K562 (cell line): ENCODE data around the gene PLEKHM3. TPM values are rescaled to one million over a fixed set of nuclear protein-coding genes. Genes with fewer than 3 reads are reported as not detected.

Source experiments
- ARNT ChIP-seq, 2 experiments: fragments of 450-650 bp; IDR thresholded peaks; 2 replicates each; pipeline ENCODE4 v1.6.1; 2016; ENCODE audit warnings: mild to moderate bottlenecking in 1 of 2
- CBX5 ChIP-seq: IDR thresholded peaks from 2 replicates; pipeline ENCODE4 v1.6.1; 2014; ENCODE audit warnings: low read depth, borderline replicate concordance
- CCAR2 ChIP-seq: fragments of 200-400 bp; formaldehyde crosslinking; IDR thresholded peaks from 2 replicates; pipeline ENCODE4 v1.6.1; 2017; ENCODE audit warnings: mild to moderate bottlenecking, low read depth, low read length
- CHD1 ChIP-seq: fragments of 200-600 bp; sonication (generic); IDR thresholded peaks from one replicate; pipeline ENCODE4 v1.6.1; 2012; ENCODE audit warnings: mild to moderate bottlenecking, moderate library complexity, low read length, inconsistent platforms
- GATAD2B ChIP-seq: fragments of 450-650 bp; IDR thresholded peaks from 2 replicates; pipeline ENCODE4 v1.6.1; 2017; ENCODE audit warnings: mild to moderate bottlenecking, borderline replicate concordance
- HOXB6 ChIP-seq: fragments of 250-450 bp; sonication (Bioruptor Pico); IDR thresholded peaks from 2 replicates; pipeline ENCODE4 v1.5.1; 2022; ENCODE audit warnings: mild to moderate bottlenecking, borderline replicate concordance
- MTA1 ChIP-seq: fragments of 450-650 bp; IDR thresholded peaks from 2 replicates; pipeline ENCODE4 v1.6.1; 2017; ENCODE audit warnings: borderline replicate concordance
- PCBP1 ChIP-seq: fragments of 200-400 bp; formaldehyde crosslinking; IDR thresholded peaks from 2 replicates; pipeline ENCODE4 v1.6.1; 2018; ENCODE audit warnings: mild to moderate bottlenecking, low read depth, low read length; ENCODE audit not compliant: poor library complexity, severe bottlenecking
- POU5F1 ChIP-seq: fragments of 150-350 bp; IDR thresholded peaks from 2 replicates; pipeline ENCODE4 v1.6.1; 2014; ENCODE audit warnings: borderline replicate concordance, low read length, low read depth, mild to moderate bottlenecking; ENCODE audit not compliant: partially characterized antibody
- PYGO2 ChIP-seq: fragments of 450-650 bp; IDR thresholded peaks from 2 replicates; pipeline ENCODE4 v1.6.1; 2016; ENCODE audit warnings: mild to moderate bottlenecking, missing genetic modification characterization, moderate library complexity, missing compliant biosample characterization
- RBM39 ChIP-seq: fragments of 200-400 bp; formaldehyde crosslinking; optimal IDR thresholded peaks from 2 replicates; pipeline ENCODE3; 2018; ENCODE audit warnings: low read depth, low read length
- SIN3B ChIP-seq: fragments of 450-650 bp; IDR thresholded peaks from 2 replicates; pipeline ENCODE4 v1.6.1; 2017; ENCODE audit warnings: low read depth, mild to moderate bottlenecking, moderate library complexity
- SMARCC2 ChIP-seq: fragments of 450-650 bp; IDR thresholded peaks from 2 replicates; pipeline ENCODE4 v1.6.1; 2017; ENCODE audit warnings: antibody characterized with exemption, moderate library complexity, mild to moderate bottlenecking, low read depth
- SMARCE1 ChIP-seq: fragments of 450-650 bp; IDR thresholded peaks from 2 replicates; pipeline ENCODE4 v1.7.1; 2016; ENCODE audit warnings: mild to moderate bottlenecking
- SNRNP70 ChIP-seq: fragments of 200-400 bp; formaldehyde crosslinking; optimal IDR thresholded peaks from 2 replicates; pipeline ENCODE3; 2017; ENCODE audit warnings: low read depth, low read length
- ZNF347 ChIP-seq: fragments of 450-650 bp; formaldehyde crosslinking; IDR thresholded peaks from 2 replicates; pipeline ENCODE4 v1.4.0; 2020; ENCODE audit warnings: low read depth, mild to moderate bottlenecking, moderate library complexity
- polyA plus RNA-seq, 8 experiments: library from polyadenylated mRNA; depleted of rRNA in 4 of 8; stranded (reverse) in 5 of 8; unstranded in 3 of 8; fragments of >200 nt; fragmentation: Nextera tagmentation in 2 of 8; fragmentation: Illumina TruSeq in 1 of 8; extraction: Ambion mirVana in 2 of 8; extraction: Trizol in 1 of 8; gene quantifications; 2 replicates each; pipeline versions ENCODE4 v1.2.1 to v1.2.3, GENCODE V29; 2011 to 2014; ENCODE audit warnings: inconsistent platforms in 1 of 8, missing spikeins in 1 of 8
- total RNA-seq, 7 experiments: library from RNA; depleted of rRNA in 6 of 7; stranded (reverse); fragments of >200 nt in 6 of 7; fragmentation: Illumina TruSeq in 2 of 7; extraction: Trizol in 2 of 7; gene quantifications; 2 replicates each; pipeline versions ENCODE4 v1.2.1 to v1.2.3, GENCODE V29; 2011 to 2021; ENCODE audit warnings: low replicate concordance in 1 of 7
- TF ChIP-seq, protein P1 (sequence below): fragments of 250-450 bp; sonication (Bioruptor Pico); IDR thresholded peaks from 2 replicates; pipeline ENCODE4 v1.4.0; 2020; ENCODE audit warnings: mild to moderate bottlenecking
- TF ChIP-seq, protein P2 (sequence below): conservative IDR thresholded peaks from 2 replicates; pipeline ENCODE4 v1.6.1; 2011; ENCODE audit warnings: low read depth, mild to moderate bottlenecking, low read length; ENCODE audit not compliant: control insufficient read depth
- TF ChIP-seq, protein P3 (sequence below), 3 experiments: fragments of 200-800 bp in 1 of 3; fragments of 250-450 bp in 1 of 3; fragments of 450-650 bp in 1 of 3; sonication (Bioruptor Pico) in 1 of 3; sonication (Bioruptor generic) in 1 of 3; formaldehyde crosslinking in 1 of 3; IDR thresholded peaks; 2 replicates each; pipeline versions ENCODE4 v1.6.1 to v1.8.0; 2016 to 2022; ENCODE audit warnings: mild to moderate bottlenecking in 2 of 3, missing genetic modification characterization in 2 of 3, missing compliant biosample characterization in 1 of 3, moderate library complexity in 1 of 3
- TF ChIP-seq, protein P4 (sequence below): fragments of 250-450 bp; sonication (Bioruptor Pico); IDR thresholded peaks from 2 replicates; pipeline ENCODE4 v1.8.0; 2022; ENCODE audit warnings: moderate library complexity, mild to moderate bottlenecking, inconsistent platforms
- TF ChIP-seq, protein P5 (sequence below): fragments of 450-650 bp; IDR thresholded peaks from 2 replicates; pipeline ENCODE4 v1.6.1; 2016; ENCODE audit warnings: low read depth, mild to moderate bottlenecking, moderate library complexity

Gene PLEKHM3
- total and polyA plus RNA-seq, 9 of the 15 experiments (the other 6 are each of a cell fraction or from before 2014, with no cell fraction given): 0.24 to 1.6 (median 1.0) TPM

DNA sequence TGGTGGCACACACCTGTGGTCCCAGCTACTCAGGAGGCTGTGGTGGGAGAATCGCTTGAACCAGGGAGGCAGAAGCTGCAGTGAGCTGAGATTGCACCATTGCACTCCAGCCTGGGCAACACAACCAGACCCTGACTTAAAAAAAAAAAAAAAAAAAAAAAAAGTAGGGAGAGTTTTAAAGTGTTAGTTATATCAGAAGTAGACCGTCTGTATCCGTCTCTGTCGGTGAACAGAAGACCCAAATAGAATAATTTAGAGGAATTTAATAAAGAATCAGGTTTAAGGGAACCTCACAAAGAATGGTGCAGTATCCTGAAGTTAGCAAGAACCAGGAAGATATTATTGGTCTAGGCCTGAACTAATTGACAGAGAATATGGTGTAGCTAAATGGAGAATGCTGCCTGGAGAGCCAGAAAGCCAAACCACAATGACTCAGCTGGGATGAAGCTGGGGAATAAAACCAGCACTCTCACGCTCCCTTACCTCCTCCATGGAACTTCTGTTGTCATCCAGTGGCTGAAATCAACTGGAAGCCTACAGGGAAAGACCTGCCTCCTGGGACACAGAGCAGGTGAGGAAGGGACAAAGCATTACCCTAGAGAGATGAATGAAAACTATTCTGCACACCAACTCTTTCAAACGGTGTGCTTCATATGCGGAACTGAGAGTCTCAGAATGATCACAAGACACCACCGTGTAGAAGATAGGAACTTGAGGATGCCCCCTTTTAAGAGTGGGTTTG, 39.1 kb upstream of the PLEKHM3 start (continued):
- 0 out of 2 replicates have a peak, but pooled peaks have one; percentile 36 for TF ChIP-seq SMARCC2
- no peak for TF ChIP-seq SIN3B
- no peak for TF ChIP-seq POU5F1
- TF ChIP-seq RBM39: no peak
- TF ChIP-seq, protein P1, sequence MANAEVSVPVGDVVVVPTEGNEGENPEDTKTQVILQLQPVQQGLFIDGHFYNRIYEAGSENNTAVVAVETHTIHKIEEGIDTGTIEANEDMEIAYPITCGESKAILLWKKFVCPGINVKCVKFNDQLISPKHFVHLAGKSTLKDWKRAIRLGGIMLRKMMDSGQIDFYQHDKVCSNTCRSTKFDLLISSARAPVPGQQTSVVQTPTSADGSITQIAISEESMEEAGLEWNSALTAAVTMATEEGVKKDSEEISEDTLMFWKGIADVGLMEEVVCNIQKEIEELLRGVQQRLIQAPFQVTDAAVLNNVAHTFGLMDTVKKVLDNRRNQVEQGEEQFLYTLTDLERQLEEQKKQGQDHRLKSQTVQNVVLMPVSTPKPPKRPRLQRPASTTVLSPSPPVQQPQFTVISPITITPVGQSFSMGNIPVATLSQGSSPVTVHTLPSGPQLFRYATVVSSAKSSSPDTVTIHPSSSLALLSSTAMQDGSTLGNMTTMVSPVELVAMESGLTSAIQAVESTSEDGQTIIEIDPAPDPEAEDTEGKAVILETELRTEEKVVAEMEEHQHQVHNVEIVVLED (CRISPR knock-in tag): no peak
- TF ChIP-seq HOXB6: no peak
- no peak for TF ChIP-seq PYGO2
- TF ChIP-seq, protein P2, sequence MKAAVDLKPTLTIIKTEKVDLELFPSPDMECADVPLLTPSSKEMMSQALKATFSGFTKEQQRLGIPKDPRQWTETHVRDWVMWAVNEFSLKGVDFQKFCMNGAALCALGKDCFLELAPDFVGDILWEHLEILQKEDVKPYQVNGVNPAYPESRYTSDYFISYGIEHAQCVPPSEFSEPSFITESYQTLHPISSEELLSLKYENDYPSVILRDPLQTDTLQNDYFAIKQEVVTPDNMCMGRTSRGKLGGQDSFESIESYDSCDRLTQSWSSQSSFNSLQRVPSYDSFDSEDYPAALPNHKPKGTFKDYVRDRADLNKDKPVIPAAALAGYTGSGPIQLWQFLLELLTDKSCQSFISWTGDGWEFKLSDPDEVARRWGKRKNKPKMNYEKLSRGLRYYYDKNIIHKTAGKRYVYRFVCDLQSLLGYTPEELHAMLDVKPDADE: no peak
- no peak for TF ChIP-seq GATAD2B
- no peak for TF ChIP-seq CHD1
- TF ChIP-seq, protein P3, sequence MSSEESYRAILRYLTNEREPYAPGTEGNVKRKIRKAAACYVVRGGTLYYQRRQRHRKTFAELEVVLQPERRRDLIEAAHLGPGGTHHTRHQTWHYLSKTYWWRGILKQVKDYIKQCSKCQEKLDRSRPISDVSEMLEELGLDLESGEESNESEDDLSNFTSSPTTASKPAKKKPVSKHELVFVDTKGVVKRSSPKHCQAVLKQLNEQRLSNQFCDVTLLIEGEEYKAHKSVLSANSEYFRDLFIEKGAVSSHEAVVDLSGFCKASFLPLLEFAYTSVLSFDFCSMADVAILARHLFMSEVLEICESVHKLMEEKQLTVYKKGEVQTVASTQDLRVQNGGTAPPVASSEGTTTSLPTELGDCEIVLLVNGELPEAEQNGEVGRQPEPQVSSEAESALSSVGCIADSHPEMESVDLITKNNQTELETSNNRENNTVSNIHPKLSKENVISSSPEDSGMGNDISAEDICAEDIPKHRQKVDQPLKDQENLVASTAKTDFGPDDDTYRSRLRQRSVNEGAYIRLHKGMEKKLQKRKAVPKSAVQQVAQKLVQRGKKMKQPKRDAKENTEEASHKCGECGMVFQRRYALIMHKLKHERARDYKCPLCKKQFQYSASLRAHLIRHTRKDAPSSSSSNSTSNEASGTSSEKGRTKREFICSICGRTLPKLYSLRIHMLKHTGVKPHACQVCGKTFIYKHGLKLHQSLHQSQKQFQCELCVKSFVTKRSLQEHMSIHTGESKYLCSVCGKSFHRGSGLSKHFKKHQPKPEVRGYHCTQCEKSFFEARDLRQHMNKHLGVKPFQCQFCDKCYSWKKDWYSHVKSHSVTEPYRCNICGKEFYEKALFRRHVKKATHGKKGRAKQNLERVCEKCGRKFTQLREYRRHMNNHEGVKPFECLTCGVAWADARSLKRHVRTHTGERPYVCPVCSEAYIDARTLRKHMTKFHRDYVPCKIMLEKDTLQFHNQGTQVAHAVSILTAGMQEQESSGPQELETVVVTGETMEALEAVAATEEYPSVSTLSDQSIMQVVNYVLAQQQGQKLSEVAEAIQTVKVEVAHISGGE (CRISPR knock-in tag; IDR thresholded peaks at IDR 0.05): no peak
- TF ChIP-seq MTA1: no peak
- no peak for TF ChIP-seq PCBP1
- TF ChIP-seq, protein P4, sequence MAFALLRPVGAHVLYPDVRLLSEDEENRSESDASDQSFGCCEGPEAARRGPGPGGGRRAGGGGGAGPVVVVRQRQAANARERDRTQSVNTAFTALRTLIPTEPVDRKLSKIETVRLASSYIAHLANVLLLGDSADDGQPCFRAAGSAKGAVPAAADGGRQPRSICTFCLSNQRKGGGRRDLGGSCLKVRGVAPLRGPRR (CRISPR knock-in tag): no peak
- TF ChIP-seq, protein P5, sequence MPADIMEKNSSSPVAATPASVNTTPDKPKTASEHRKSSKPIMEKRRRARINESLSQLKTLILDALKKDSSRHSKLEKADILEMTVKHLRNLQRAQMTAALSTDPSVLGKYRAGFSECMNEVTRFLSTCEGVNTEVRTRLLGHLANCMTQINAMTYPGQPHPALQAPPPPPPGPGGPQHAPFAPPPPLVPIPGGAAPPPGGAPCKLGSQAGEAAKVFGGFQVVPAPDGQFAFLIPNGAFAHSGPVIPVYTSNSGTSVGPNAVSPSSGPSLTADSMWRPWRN: no peak
- TF ChIP-seq ARNT (IDR thresholded peaks at IDR 0.05): no peak
- peak; percentile 71 for TF ChIP-seq SMARCE1
- TF ChIP-seq SNRNP70: no peak
- TF ChIP-seq CCAR2: no peak
- no peak for TF ChIP-seq ZNF347 (CRISPR knock-in tag)
- no peak for TF ChIP-seq CBX5
